Coronary artery (tissue), 2 donors: ENCODE measurements around the gene TMEM250.

Experiments
- DNase-seq: peaks from one replicate; pipeline ENCODE4 v3.0.0-alpha.2; 2017; ENCODE audit warnings: low spot score
- H3K27ac ChIP-seq, 2 donors: fragments of 200-600 bp; sonication (generic); one replicate each; pipeline ENCODE4 v1.5.1; 2016 to 2019
- H3K4me3 ChIP-seq: fragments of 200-600 bp; sonication (generic); 2 replicates; pipeline ENCODE4 v1.5.1; 2016; ENCODE audit warnings: mild to moderate bottlenecking, moderate library complexity
- CTCF ChIP-seq: fragments of 200-600 bp; sonication (generic); IDR thresholded peaks from one replicate; pipeline ENCODE4 v1.5.1; 2019; ENCODE audit warnings: antibody characterized with exemption

The TMEM250 gene

GRCh38 chr9:136088939-136089696, 29.6 kb downstream of the TMEM250 start:
- Histone ChIP-seq H3K4me3 (peak overlapping the region; percentile 11), H3K27ac (peak overlapping the region; percentile 91 to 92)
- TF ChIP-seq CTCF = no peak
- no peak for DNase-seq

GRCh38 chr9:136088481-136088938, 30.2 kb downstream of the TMEM250 start:
- Histone ChIP-seq H3K27ac (peak overlapping the region; percentile 91 to 92), H3K4me3 (peak overlapping the region; percentile 17)
- DNase-seq = no peak
- TF ChIP-seq CTCF = no peak

GRCh38 chr9:136087741-136088480, 30.8 kb downstream of the TMEM250 start:
- DNase-seq = no peak
- Histone ChIP-seq H3K4me3 (peak overlapping the region; percentile 17), H3K27ac (peak overlapping the region; percentile 91 to 92)
- TF ChIP-seq CTCF = no peak

- no peak for TF ChIP-seq CTCF
- DNase-seq = no peak
- Histone ChIP-seq H3K27ac (peak overlapping the region; percentile 91 to 92), H3K4me3 (peak overlapping the region; percentile 56)
Observed at GRCh38 chr9:136086951-136087740, 31.5 kb downstream of the TMEM250 start.

- DNase-seq = no peak
- Histone ChIP-seq H3K4me3 (peak overlapping the region; percentile 56), H3K27ac (peak overlapping the region; percentile 91 to 92)
- TF ChIP-seq CTCF = no peak
Observed at GRCh38 chr9:136086213-136086881, 32.3 kb downstream of the TMEM250 start.

GRCh38 chr9:136085815-136086212, 32.9 kb downstream of the TMEM250 start:
- peak overlapping the region; percentile 56 for H3K4me3 ChIP-seq

More at GRCh38 chr9:136085815-136086212, 32.9 kb downstream of the TMEM250 start:
- H3K27ac ChIP-seq = peak overlapping the region; percentile 91 to 92
- TF ChIP-seq CTCF = no peak
- peak; percentile 88 for DNase-seq
